Prostate gland (tissue), 2 donors: ENCODE measurements around the gene ABHD17C.

Experiments used
- CTCF ChIP-seq, 4 experiments: fragments of 200-600 bp in 2 of 4; fragments of 450-650 bp in 2 of 4; sonication (generic) in 2 of 4; IDR thresholded peaks; 1 replicate in 3 of 4; 2 replicates in 1 of 4; pipeline ENCODE4 v1.5.1; 2016 to 2019; ENCODE audit warnings: antibody characterized with exemption in 4 of 4, mild to moderate bottlenecking in 2 of 4, moderate library complexity in 2 of 4
- POLR2A ChIP-seq: fragments of 450-650 bp; IDR thresholded peaks from one replicate; pipeline ENCODE4 v1.6.1; 2016; ENCODE audit warnings: antibody characterized with exemption, mild to moderate bottlenecking

- TF ChIP-seq POLR2A (no peak), CTCF (IDR thresholded peaks at IDR 0.05) (no peak)
Observed at GRCh38 chr15:80753161-80753560, 58.1 kb downstream of the ABHD17C start.
